Measurements from ENCODE around the gene BICRA. TPM values are rescaled to one million over a fixed set of nuclear protein-coding genes. Genes with fewer than 3 reads are reported as not detected.

The BICRA gene
- total RNA-seq, 1 experiment from 2014 or later: 29.3 TPM

GRCh38 chr19:47580397-47580796, 28.5 kb upstream of the BICRA start:
- Mint-ChIP-seq H3K27ac (no peak overlapping the region), H3K4me1 (peaks cover 8 to 13% of the 10 kb centered on the region in 2 experiments), H3K9me3 (peaks cover 5 to 8% of the 10 kb centered on the region in 2 experiments; a peak in 4 of 5 replicates), H3K4me3 (no peak overlapping the region), H3K27me3 (ENCODE audit: low read depth) (no peaks in the 10 kb centered on the region; the same call in 1 of the 2 replicates), H3K36me3 (ENCODE audit: insufficient read depth in 1 of 3, low read depth in 3 of 3) (no peaks in the 10 kb centered on the region)
- Histone ChIP-seq H3K27ac (ENCODE audit: insufficient read length, low read depth, low read length) (no peak overlapping the region), H4K8ac (replicated peaks; ENCODE audit: insufficient read length, low read depth, low read length) (no peak overlapping the region), H3K23me2 (ENCODE audit: insufficient read length, low read depth, low read length, poor library complexity, severe bottlenecking) (no peaks in the 10 kb centered on the region), H3T11ph (ENCODE audit: low read length) (no peak overlapping the region), H2BK12ac (ENCODE audit: insufficient read length, low read depth, low read length) (no peak overlapping the region), H3K56ac (ENCODE audit: insufficient read length, low read depth, low read length) (no peak overlapping the region), H2AFZ (ENCODE audit: low read length) (no peak overlapping the region), H3K79me1 (ENCODE audit: insufficient read depth, low read depth, low read length, poor library complexity, severe bottlenecking) (no peaks in the 10 kb centered on the region), H4K5ac (ENCODE audit: insufficient read length, low read depth, low read length) (no peak overlapping the region), H3K18ac (ENCODE audit: insufficient read length, low read depth, low read length) (no peak overlapping the region), H2AK5ac (ENCODE audit: insufficient read length, low read length) (no peak overlapping the region), H4K91ac (ENCODE audit: insufficient read length, low read depth, low read length) (no peak overlapping the region), H3K14ac (ENCODE audit: insufficient read depth, low read length) (no peak overlapping the region), H3K23ac (ENCODE audit: insufficient read length, low read depth, low read length) (no peak overlapping the region), H2BK5ac (ENCODE audit: insufficient read length, low read length) (no peak overlapping the region), H3K9ac (ENCODE audit: extremely low read depth, insufficient read length, low read length) (no peak overlapping the region), H3K9me3 (ENCODE audit: control insufficient read depth, low read depth, low read length) (no peaks in the 10 kb centered on the region), H3K4me1 (ENCODE audit: insufficient read depth, low read length) (no peaks in the 10 kb centered on the region; the same call in 1 of the 2 replicates), H3K4ac (ENCODE audit: low read depth, low read length) (no peak overlapping the region), H4K20me1 (ENCODE audit: control insufficient read depth, insufficient read depth, insufficient read length) (no peaks in the 10 kb centered on the region), H2BK120ac (ENCODE audit: low read depth, low read length, poor library complexity, severe bottlenecking) (no peak overlapping the region), H3K27me3 (ENCODE audit: insufficient read depth, low read length) (no peaks in the 10 kb centered on the region), H3K4me2 (ENCODE audit: insufficient read depth, insufficient read length, low read length) (no peak overlapping the region), H2BK15ac (ENCODE audit: low read depth, low read length) (no peak overlapping the region), H3K79me2 (ENCODE audit: insufficient read depth, low read length) (no peaks in the 10 kb centered on the region), H2BK20ac (ENCODE audit: low read depth, low read length, poor library complexity, severe bottlenecking) (no peak overlapping the region)
- no peak for TF ChIP-seq CTCF (conservative IDR thresholded peaks at IDR 0.05)
- no peak for DNase-seq
- no CpG with 5 or more reads among the region's 3 CpGs for WGBS (ENCODE audit: extremely low coverage, insufficient read length, low lambda C conversion rate)

All from H9 (cell line).